SU-DHL-6 (cell line): ENCODE data around the gene RFX1.

Source experiments
- H2AFZ ChIP-seq: fragments of 200-600 bp; sonication (generic); 2 replicates; pipeline ENCODE4 v1.6.1; 2014; ENCODE audit warnings: low read depth, mild to moderate bottlenecking, moderate library complexity, mixed read lengths, antibody characterized with exemption, low read length; ENCODE audit not compliant: severe bottlenecking
- H3F3A ChIP-seq: fragments of 200-600 bp; shearing (Covaris generic); 2 replicates; pipeline ENCODE4 v1.6.0; 2016; ENCODE audit warnings: antibody characterized with exemption, mild to moderate bottlenecking; ENCODE audit not compliant: insufficient read depth
- H3K27ac ChIP-seq: fragments of 200-600 bp; sonication (generic); 2 replicates; pipeline ENCODE4 v1.5.1; 2016; ENCODE audit warnings: low read depth, mild to moderate bottlenecking, low read length, moderate library complexity, mixed read lengths
- H3K27me3 ChIP-seq: fragments of 200-600 bp; sonication (generic), shearing (Covaris generic); 2 replicates; pipeline ENCODE4 v1.6.0; 2014; ENCODE audit warnings: mild to moderate bottlenecking, low read length
- H3K36me3 ChIP-seq: fragments of 200-600 bp; sonication (generic); 2 replicates; pipeline ENCODE4 v1.6.1; 2014; ENCODE audit warnings: mild to moderate bottlenecking, low read length, mixed read lengths
- H3K4me2 ChIP-seq: fragments of 300-600, 200-600 bp; shearing (Covaris generic), sonication (generic); 2 replicates; pipeline ENCODE4 v1.6.0; 2014; ENCODE audit warnings: low read length, low read depth, mild to moderate bottlenecking; ENCODE audit not compliant: poor library complexity, severe bottlenecking
- H3K4me3 ChIP-seq: fragments of 200-600 bp; sonication (generic); 2 replicates; pipeline ENCODE4 v1.5.1; 2014; ENCODE audit warnings: antibody characterized with exemption, low read length, mild to moderate bottlenecking, mixed read lengths; ENCODE audit not compliant: insufficient read depth, poor library complexity, severe bottlenecking
- H3K79me2 ChIP-seq: fragments of 200-600 bp; sonication (generic); 2 replicates; pipeline ENCODE4 v1.6.1; 2014; ENCODE audit warnings: mild to moderate bottlenecking, low read length, moderate library complexity; ENCODE audit not compliant: insufficient read depth
- H3K9ac ChIP-seq: fragments of 200-600 bp; sonication (generic); 2 replicates; pipeline ENCODE4 v1.7.0; 2014; ENCODE audit warnings: mild to moderate bottlenecking, low read length
- H3K9me2 ChIP-seq: fragments of 200-600 bp; sonication (generic); replicated peaks from 2 replicates; pipeline ENCODE4 v1.6.1; 2014; ENCODE audit warnings: low read length; ENCODE audit not compliant: insufficient read depth
- H3K9me3 ChIP-seq: fragments of 200-600 bp; sonication (generic); 2 replicates; pipeline ENCODE4 v1.6.1; 2014; ENCODE audit warnings: low read length, mixed read lengths; ENCODE audit not compliant: insufficient read depth
- H4K20me1 ChIP-seq: fragments of 200-600 bp; sonication (generic); 2 replicates; pipeline ENCODE4 v1.6.1; 2014; ENCODE audit warnings: low read depth, mild to moderate bottlenecking, antibody characterized with exemption, low read length, moderate library complexity, mixed read lengths
- EZH2phosphoT487 ChIP-seq: fragments of 200-600 bp; sonication (generic), shearing (Covaris generic); conservative IDR thresholded peaks from 2 replicates; pipeline ENCODE4 v1.6.1; 2018; ENCODE audit warnings: mild to moderate bottlenecking, antibody characterized with exemption, low read length, moderate library complexity, mixed read lengths
- TF ChIP-seq, protein P1 (sequence below): fragments of 200-600 bp; sonication (generic); IDR thresholded peaks from one replicate; pipeline ENCODE4 v1.5.1; 2017; ENCODE audit warnings: antibody characterized with exemption, mild to moderate bottlenecking, low read length, moderate library complexity; ENCODE audit not compliant: insufficient read depth, poor library complexity, severe bottlenecking

The RFX1 gene

GRCh38 chr19:13999085-13999484 is 7.0 kb downstream of the RFX1 start:
- Histone ChIP-seq H3K27me3 (no peaks in the 10 kb centered on the region), H3K4me2 (no peak overlapping the region), H3K4me3 (no peak overlapping the region), H3K9me3 (peaks cover 3% of the 10 kb centered on the region; the same call in 1 of the 2 replicates), H3K79me2 (peaks cover 4% of the 10 kb centered on the region; the same call in 1 of the 2 replicates), H3K9ac (no peak overlapping the region), H4K20me1 (no peaks in the 10 kb centered on the region), H3K36me3 (no peaks in the 10 kb centered on the region), H3K27ac (no peak overlapping the region), H3F3A (peaks cover 7% of the 10 kb centered on the region; the same call in 1 of the 2 replicates), H2AFZ (no peak overlapping the region), H3K9me2 (no peaks in the 10 kb centered on the region)
- TF ChIP-seq, protein P1, sequence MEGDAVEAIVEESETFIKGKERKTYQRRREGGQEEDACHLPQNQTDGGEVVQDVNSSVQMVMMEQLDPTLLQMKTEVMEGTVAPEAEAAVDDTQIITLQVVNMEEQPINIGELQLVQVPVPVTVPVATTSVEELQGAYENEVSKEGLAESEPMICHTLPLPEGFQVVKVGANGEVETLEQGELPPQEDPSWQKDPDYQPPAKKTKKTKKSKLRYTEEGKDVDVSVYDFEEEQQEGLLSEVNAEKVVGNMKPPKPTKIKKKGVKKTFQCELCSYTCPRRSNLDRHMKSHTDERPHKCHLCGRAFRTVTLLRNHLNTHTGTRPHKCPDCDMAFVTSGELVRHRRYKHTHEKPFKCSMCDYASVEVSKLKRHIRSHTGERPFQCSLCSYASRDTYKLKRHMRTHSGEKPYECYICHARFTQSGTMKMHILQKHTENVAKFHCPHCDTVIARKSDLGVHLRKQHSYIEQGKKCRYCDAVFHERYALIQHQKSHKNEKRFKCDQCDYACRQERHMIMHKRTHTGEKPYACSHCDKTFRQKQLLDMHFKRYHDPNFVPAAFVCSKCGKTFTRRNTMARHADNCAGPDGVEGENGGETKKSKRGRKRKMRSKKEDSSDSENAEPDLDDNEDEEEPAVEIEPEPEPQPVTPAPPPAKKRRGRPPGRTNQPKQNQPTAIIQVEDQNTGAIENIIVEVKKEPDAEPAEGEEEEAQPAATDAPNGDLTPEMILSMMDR, result no peak
- no peak for TF ChIP-seq EZH2phosphoT487

- Histone ChIP-seq H3K9me2 (no peaks in the 10 kb centered on the region), H3F3A (peaks cover 2% of the 10 kb centered on the region; the same call in 1 of the 2 replicates), H4K20me1 (no peaks in the 10 kb centered on the region), H3K36me3 (no peaks in the 10 kb centered on the region), H3K79me2 (peaks cover 4% of the 10 kb centered on the region; the same call in 1 of the 2 replicates), H3K27ac (no peak overlapping the region), H3K4me3 (no peak overlapping the region), H2AFZ (no peak overlapping the region), H3K4me2 (no peak overlapping the region), H3K9ac (no peak overlapping the region), H3K27me3 (no peaks in the 10 kb centered on the region), H3K9me3 (peaks cover 3% of the 10 kb centered on the region; the same call in 1 of the 2 replicates)
- no peak for TF ChIP-seq EZH2phosphoT487
- TF ChIP-seq, protein P1, result no peak
These were observed 7.7 kb downstream of the RFX1 start for GRCh38 chr19:13998426-13998825.

DNA sequence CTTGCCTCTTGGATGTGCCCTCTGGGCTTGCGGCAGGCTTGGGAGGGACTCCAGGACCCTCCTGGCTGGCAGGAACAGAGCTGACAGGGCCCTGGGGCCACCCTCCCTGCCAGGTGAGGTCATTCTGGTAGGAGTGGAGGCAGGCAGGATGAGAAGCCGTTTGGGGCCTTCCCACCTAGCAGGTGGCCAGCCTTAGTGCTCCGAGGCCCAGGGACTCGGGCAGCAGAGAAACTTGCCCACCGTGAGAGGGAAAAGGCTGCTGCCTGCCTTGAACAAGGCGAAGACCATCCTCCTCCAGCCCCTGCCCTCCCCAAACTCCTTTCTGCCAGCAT is 8.5 kb downstream of the RFX1 start:
- H3K4me2 ChIP-seq, result no peak overlapping the region
- H3K9ac ChIP-seq, result no peak overlapping the region
- H3K79me2 ChIP-seq, result peaks cover 4% of the 10 kb centered on the region; the same call in 1 of the 2 replicates
- no peaks in the 10 kb centered on the region for H4K20me1 ChIP-seq
- no peak overlapping the region for H3K27ac ChIP-seq
- H2AFZ ChIP-seq, result no peak overlapping the region
- TF ChIP-seq EZH2phosphoT487, result no peak
- TF ChIP-seq, protein P1, result no peak
- peaks cover 3% of the 10 kb centered on the region; the same call in 1 of the 2 replicates for H3K9me3 ChIP-seq
- no peaks in the 10 kb centered on the region for H3F3A ChIP-seq
- H3K9me2 ChIP-seq, result no peaks in the 10 kb centered on the region
- H3K4me3 ChIP-seq, result no peak overlapping the region
- no peaks in the 10 kb centered on the region for H3K36me3 ChIP-seq
- H3K27me3 ChIP-seq, result no peaks in the 10 kb centered on the region
